Transverse colon (tissue), 4 donors: ENCODE measurements around the gene MRAS. TPM values are rescaled to one million over a fixed set of nuclear protein-coding genes. Genes with fewer than 3 reads are reported as not detected.
"Not testable (repeated sequence)": the region's sequence is repeated elsewhere in the genome, so short reads cannot be mapped to it uniquely, and the experiment has no call there.

Experiments
- DNase-seq: peaks from one replicate; pipeline ENCODE4 v3.0.0-alpha.2; 2019
- H3K27ac ChIP-seq, 4 donors: fragments of 200-600 bp; sonication (generic); 2 replicates each; pipeline ENCODE4 v1.5.1; 2016 to 2018; ENCODE audit warnings: inconsistent platforms in 4 of 4
- H3K27me3 ChIP-seq: fragments of 200-600 bp; sonication (generic); 2 replicates; pipeline ENCODE4 v1.5.1; 2017; ENCODE audit warnings: inconsistent platforms
- H3K36me3 ChIP-seq, 4 donors: fragments of 200-600 bp; sonication (generic); 2 replicates each; pipeline ENCODE4 v1.5.1; 2017 to 2019; ENCODE audit warnings: inconsistent platforms in 4 of 4
- H3K4me1 ChIP-seq, 4 donors: fragments of 200-600 bp; sonication (generic); 2 replicates each; pipeline ENCODE4 v1.5.1; 2017 to 2020; ENCODE audit warnings: inconsistent platforms in 4 of 4
- H3K4me3 ChIP-seq, 4 donors: fragments of 200-600 bp; sonication (generic); 1 replicate in 1 of 4; 2 replicates in 3 of 4; pipeline versions ENCODE4 v1.5.1 to v1.6.1; 2017 to 2019; ENCODE audit warnings: inconsistent platforms in 4 of 4
- H3K9me3 ChIP-seq, 2 donors: fragments of 200-600 bp; sonication (generic); 2 replicates each; pipeline ENCODE4 v1.5.1; 2017 to 2019; ENCODE audit warnings: inconsistent platforms in 2 of 2
- EP300 ChIP-seq: sonication (generic); formaldehyde crosslinking; IDR thresholded peaks from one replicate; pipeline ENCODE4 v1.6.1; 2017; ENCODE audit warnings: antibody characterized with exemption, low read depth
- POLR2A ChIP-seq: fragments of 450-650 bp; IDR thresholded peaks from one replicate; pipeline ENCODE4 v1.6.1; 2016; ENCODE audit warnings: antibody characterized with exemption, mild to moderate bottlenecking, moderate library complexity
- POLR2AphosphoS5 ChIP-seq, 3 donors: sonication (generic); formaldehyde crosslinking; IDR thresholded peaks; one replicate each; pipeline ENCODE4 v1.6.1; 2016; ENCODE audit warnings: antibody characterized with exemption in 3 of 3
- WGBS, 2 donors: methylation state at CpG; one replicate each; pipeline ENCODE4 v1.1.5; 2018; ENCODE audit warnings: low coverage in 1 of 2; 5-methylcytosine and 5-hydroxymethylcytosine counted together
- in situ Hi-C, 4 donors: fragments of 200-750 bp; cut with MboI; loops; one replicate each; pipeline versions ENCODE4 v1.15.0 to v1.15.1; 2017; ENCODE audit warnings: low sequenced_read_pairs in 3 of 4, low pct_ligation_motif_present in 1 of 4, low pct_unique_long_range_greater_than_20kb in 1 of 4
- intact Hi-C: fragments of 100-400 bp; cut with DNase I; formaldehyde crosslinking; loops from one replicate; pipeline ENCODE4 v1.15.1; 2023; ENCODE audit warnings: low total_unique reads
- total RNA-seq, 4 donors: library from RNA; depleted of rRNA; stranded (reverse); fragments of >200 nt; gene quantifications; one replicate each; pipeline ENCODE4 v1.1.0, GENCODE V29; 2016
- TF ChIP-seq, protein P1 (sequence below), 5 experiments: fragments of 200-600 bp in 3 of 5; fragments of 450-650 bp in 2 of 5; sonication (generic) in 3 of 5; IDR thresholded peaks; 1 replicate in 2 of 5; 2 replicates in 3 of 5; pipeline ENCODE4 v1.5.1; 2016 to 2017; ENCODE audit warnings: antibody characterized with exemption in 5 of 5, inconsistent platforms in 3 of 5, mild to moderate bottlenecking in 2 of 5, moderate library complexity in 1 of 5

Gene MRAS
- total RNA-seq, 4 donors from 2014 or later: 3.0 to 9.6 (median 6.3) TPM

DNA sequence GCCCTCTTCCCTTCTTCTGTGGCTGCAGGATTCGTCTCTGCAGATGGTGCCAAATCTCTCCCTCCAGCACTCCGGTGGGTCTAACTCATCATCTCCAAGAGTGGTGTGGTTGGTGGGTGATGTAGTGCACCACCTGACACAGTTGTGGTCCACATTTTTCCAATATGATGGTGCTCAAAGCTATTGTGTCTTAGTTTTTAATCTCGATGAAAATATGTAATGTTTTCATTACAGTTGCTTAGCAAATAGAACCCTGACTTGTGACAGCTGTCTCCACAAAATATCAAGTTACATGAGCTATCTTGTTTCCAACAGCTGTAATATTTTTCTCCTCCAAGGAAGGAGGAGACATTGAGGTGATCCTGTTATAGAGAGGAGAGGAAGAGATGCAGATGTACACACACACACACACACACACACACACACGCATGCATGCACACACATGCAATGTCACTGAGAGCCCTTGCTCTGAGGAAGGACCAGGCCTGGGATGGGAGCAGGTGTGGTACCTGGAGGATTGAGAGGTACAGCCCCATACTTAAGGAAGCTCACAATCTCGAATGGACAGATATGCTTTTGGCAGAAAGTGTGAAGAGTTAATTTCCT lies 70.3 kb downstream of the MRAS start:
- no peak for DNase-seq
- WGBS, 2 donors: 67 to 76% methylated on average over 5 of the region's 5 CpGs
- Histone ChIP-seq H3K4me1 (no peaks in the 10 kb centered on the region), H3K36me3 (no peaks in the 10 kb centered on the region), H3K27me3 (peaks cover 4% of the 10 kb centered on the region), H3K27ac (no peak overlapping the region), H3K4me3 (no peak overlapping the region), H3K9me3 (no peaks in the 10 kb centered on the region)
- TF ChIP-seq EP300: no peak
- in situ Hi-C loops (loop anchor here in 2 of 4 donors (10.0 to 25.0 kb wide), 3 partner anchors 506 to 894 kb away; partner anchors contain the start of genes FOXL2 (in 1 of the 2) and FOXL2NB (in 1 of the 2)), intact Hi-C loops (loop anchor here (10.0 kb wide), 1 partner anchor 496 kb away; no protein-coding TSS in a partner anchor)

DNA sequence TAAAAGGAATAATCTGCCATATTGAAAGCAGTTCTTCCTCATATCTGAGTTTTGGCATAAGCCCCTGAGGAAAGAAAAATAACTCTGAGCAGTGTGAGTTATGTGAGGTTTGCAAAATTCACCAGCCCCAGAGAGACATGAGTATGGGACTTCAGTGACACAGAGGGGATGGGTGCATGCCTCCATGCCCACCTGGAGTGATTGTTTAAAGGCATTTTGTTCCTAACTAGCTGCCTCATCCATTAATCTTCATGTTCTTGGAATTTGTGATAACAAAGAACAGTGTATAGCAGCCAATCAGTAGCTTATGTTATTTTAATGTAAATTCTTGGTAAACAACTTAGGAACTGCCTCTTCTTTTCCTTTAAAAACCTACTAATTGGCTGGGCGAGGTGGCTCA lies 74.9 kb downstream of the MRAS start:
- Histone ChIP-seq H3K36me3 (no peaks in the 10 kb centered on the region), H3K4me1 (no peaks in the 10 kb centered on the region), H3K27ac (no peak overlapping the region), H3K27me3 (no peaks in the 10 kb centered on the region), H3K9me3 (no peaks in the 10 kb centered on the region), H3K4me3 (no peak overlapping the region)
- in situ Hi-C loops (loop anchor here in 2 of 4 donors (25.0 kb wide), 2 partner anchors 514 to 889 kb away; partner anchors contain the start of genes FOXL2 (in 1 of the 2) and FOXL2NB (in 1 of the 2)), intact Hi-C loops (no loop called here)
- no peak for DNase-seq
- WGBS, 2 donors: 63 to 100% methylated on average over 1 of the region's 1 CpG
- no peak for TF ChIP-seq POLR2AphosphoS5 (IDR thresholded peaks at IDR 0.05)
- no peak for TF ChIP-seq EP300
- TF ChIP-seq POLR2A: no peak
- TF ChIP-seq, protein P1, sequence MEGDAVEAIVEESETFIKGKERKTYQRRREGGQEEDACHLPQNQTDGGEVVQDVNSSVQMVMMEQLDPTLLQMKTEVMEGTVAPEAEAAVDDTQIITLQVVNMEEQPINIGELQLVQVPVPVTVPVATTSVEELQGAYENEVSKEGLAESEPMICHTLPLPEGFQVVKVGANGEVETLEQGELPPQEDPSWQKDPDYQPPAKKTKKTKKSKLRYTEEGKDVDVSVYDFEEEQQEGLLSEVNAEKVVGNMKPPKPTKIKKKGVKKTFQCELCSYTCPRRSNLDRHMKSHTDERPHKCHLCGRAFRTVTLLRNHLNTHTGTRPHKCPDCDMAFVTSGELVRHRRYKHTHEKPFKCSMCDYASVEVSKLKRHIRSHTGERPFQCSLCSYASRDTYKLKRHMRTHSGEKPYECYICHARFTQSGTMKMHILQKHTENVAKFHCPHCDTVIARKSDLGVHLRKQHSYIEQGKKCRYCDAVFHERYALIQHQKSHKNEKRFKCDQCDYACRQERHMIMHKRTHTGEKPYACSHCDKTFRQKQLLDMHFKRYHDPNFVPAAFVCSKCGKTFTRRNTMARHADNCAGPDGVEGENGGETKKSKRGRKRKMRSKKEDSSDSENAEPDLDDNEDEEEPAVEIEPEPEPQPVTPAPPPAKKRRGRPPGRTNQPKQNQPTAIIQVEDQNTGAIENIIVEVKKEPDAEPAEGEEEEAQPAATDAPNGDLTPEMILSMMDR (IDR thresholded peaks at IDR 0.05): no peak

DNA sequence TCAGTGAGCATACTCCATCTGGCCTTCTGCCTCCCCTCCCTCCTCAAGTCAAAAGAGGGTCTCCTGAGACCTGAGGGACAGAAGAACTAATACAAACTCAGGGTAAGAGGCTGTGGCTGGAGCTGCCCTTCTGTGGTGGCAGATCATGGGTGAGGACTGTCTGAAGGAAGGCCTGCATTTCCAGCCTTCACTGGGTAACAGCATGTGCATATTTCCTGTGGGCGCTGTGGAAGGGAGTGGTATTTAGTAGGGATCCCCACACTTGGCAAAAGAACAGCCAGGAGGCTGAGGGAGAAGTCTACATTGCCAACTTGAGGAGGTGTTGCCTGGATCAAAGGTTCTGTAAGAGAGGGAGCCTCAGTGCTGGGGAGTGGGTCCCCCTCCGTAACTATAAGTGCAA lies 75.9 kb downstream of the MRAS start:
- no peaks in the 10 kb centered on the region for H3K4me1 ChIP-seq
- H3K27me3 ChIP-seq: no peaks in the 10 kb centered on the region
- in situ Hi-C loops (loop anchor here in 2 of 4 donors (25.0 kb wide), 2 partner anchors 513 to 888 kb away; partner anchors contain the start of genes FOXL2 (in 1 of the 2) and FOXL2NB (in 1 of the 2)), intact Hi-C loops (no loop called here)
- TF ChIP-seq, protein P1 (IDR thresholded peaks at IDR 0.05): no peak
- TF ChIP-seq EP300: no peak
- no peak overlapping the region for H3K27ac ChIP-seq
- no peak for DNase-seq
- 67 to 95% methylated on average over 2 of the region's 2 CpGs for WGBS, 2 donors
- no peak overlapping the region for H3K4me3 ChIP-seq
- H3K36me3 ChIP-seq: no peaks in the 10 kb centered on the region
- H3K9me3 ChIP-seq: no peaks in the 10 kb centered on the region

DNA sequence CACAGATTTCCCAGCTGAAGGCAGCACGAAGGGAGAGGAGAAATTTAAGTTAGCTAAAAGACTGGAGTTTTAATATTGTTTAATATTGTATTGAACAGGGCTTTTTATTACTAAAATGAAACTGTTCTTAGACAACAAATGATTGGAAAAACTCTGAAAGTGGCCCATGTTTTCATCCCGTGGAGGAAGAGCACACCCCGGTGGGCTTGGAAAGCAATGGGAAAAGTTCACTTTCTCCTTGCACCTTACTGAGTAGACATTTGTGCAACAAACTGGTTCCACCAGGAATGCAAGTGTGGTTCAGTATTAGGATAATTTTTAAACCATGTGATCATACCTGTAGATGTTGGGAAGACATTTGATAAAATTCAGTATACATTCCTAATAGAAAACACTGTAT lies 77.8 kb downstream of the MRAS start:
- Histone ChIP-seq H3K36me3 (no peaks in the 10 kb centered on the region), H3K4me1 (no peaks in the 10 kb centered on the region), H3K27me3 (no peaks in the 10 kb centered on the region), H3K27ac (no peak overlapping the region), H3K9me3 (no peaks in the 10 kb centered on the region), H3K4me3 (no peak overlapping the region)
- DNase-seq: no peak
- TF ChIP-seq, protein P1 (IDR thresholded peaks at IDR 0.05): peak in 3 of 5 experiments; percentile 10 to 17 (median 16)
- TF ChIP-seq EP300 (no peak), POLR2A (no peak)
- intact Hi-C loops: no loop called here
- in situ Hi-C loops: no loop called here
- 54% methylated on average over 3 of the region's 3 CpGs; no CpG with 5 or more reads in 1 of the 2 donors for WGBS, 2 donors

DNA sequence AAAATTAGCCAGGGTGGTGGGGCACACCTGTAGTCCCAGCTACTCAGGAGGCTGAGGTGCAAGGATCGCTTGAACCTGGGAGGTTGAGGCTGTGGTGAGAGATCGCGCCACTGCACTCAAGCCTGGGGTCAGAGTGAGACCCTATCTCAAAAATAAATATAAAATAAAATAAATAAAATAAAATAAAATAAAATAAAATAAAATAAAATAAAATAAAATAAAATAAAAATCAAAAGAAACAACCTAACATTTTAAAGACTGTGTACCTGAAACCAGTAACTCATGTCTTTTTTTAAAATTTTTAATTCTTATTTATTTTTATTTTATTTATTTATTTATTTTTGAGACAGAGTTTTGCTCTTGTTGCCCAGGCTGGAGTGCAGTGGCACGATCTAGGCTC lies 78.4 kb downstream of the MRAS start:
- H3K4me3 ChIP-seq, intact Hi-C loops, H3K36me3 ChIP-seq, in situ Hi-C loops, H3K4me1 ChIP-seq, H3K27me3 ChIP-seq, DNase-seq, H3K27ac ChIP-seq, H3K9me3 ChIP-seq: not testable (repeated sequence)
- WGBS, 2 donors: 83 to 92% methylated on average over 1 to 4 of the region's 4 CpGs
